Cerebellar cortex (tissue), 1 donor: ENCODE data around the gene ELMO1.
A peak's percentile ranks its signal among the peaks of the same experiment; 100 is the strongest.

ENCODE experiments used
- DNase-seq: peaks from one replicate; pipeline ENCODE4 v3.0.0-alpha.2; 2015; ENCODE audit warnings: low spot score

ELMO1 gene

DNA sequence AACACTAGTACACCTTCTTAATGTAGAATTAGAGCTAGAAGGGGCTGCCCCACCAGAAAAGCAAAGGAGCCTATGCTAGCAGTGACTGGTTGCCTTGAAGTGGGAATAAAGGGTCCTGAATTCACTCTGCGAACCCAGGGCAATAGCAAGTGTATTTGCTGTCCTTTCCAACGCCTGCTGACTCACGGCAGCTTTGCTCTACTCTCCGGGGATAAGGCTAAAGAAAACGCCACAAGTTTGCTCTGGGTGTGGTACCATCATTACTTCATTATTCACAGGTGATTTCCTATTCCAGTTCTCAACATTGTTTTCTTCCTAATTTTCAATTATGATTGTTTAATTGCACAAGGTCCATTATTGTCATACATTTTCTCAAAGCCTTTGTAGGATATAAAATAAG, 503.8 kb downstream of the ELMO1 start:
- DNase-seq, result no peak

DNA sequence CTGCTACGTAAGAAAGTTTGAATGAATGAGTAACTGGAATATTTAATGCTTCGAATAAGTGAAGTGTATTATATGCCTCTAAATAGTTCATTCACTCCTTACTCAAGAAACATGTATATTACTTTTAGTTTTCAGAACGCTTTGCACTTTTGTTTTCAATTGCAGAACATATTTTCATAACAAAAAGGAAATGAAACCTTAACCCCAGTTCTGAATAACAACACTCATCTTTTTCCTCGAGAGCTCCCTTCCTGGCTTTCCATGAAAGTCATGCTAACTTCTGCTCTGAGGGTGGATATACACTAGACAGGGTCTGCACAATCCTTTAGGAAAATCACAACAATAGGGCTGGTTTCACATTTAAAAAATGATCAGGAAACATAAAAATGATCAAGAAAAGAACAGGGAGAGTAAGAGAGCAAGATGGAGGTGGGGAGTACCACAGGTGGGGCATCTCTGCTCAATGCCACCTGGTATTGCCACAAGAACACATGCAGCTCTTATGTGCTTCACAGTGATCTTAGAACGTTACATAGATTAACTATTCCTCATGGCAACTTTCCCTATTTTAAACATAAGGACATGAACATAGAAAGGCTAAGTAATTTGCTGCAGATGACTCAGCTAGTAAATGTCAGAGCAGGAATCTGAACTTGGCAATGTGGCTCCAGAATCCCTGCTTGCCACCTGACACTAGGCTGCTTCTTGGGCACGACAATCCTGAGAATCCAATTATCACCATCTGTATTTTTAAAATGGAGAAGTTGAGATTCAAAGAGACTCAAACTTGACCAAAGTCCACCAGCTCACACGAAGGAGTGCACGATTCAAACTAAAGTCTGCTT, 504.9 kb downstream of the ELMO1 start:
- no peak for DNase-seq

- no peak for DNase-seq
Observed at GRCh38 chr7:36942955-36943354, 505.7 kb downstream of the ELMO1 start.

DNA sequence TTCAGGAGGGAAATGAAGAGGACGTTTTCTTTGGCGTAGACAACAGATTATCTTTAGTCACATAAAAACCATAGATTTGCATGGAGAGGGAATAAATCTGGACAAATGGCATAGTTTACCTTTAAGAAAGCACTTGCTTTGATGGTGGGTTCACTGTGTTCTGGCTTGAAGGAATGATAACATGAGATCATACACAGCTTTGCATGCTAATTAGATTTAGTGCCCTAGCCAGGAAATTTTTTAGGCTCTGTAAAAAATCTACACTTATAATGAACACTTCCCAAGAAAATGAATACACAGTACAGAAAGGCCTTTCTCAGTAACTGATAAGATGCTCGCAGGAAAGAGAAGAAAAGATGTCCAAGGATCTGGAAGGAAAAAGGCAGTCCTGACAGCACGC, 506.1 kb downstream of the ELMO1 start:
- no peak for DNase-seq

DNA sequence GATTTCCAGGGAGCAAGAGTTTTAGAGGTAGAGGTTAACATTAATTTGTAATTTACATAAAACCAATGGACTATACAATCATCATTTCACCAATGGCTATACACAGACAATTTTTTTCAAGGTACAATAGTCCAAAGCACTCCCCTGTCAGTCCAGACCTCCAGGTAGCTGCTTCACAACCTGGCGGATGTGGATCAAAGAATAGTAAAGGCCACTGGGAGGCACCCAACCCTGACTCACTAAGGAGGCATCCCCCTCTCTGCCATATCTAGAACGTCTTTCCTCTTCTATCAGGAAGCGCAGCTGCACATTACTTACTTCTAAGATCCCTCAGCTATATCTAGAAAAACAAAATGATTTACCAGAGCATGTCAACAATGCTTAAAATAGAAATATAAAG, 506.6 kb downstream of the ELMO1 start:
- DNase-seq, result no peak

GRCh38 chr7:36941359-36941758, 507.3 kb downstream of the ELMO1 start:
- DNase-seq, result no peak

DNA sequence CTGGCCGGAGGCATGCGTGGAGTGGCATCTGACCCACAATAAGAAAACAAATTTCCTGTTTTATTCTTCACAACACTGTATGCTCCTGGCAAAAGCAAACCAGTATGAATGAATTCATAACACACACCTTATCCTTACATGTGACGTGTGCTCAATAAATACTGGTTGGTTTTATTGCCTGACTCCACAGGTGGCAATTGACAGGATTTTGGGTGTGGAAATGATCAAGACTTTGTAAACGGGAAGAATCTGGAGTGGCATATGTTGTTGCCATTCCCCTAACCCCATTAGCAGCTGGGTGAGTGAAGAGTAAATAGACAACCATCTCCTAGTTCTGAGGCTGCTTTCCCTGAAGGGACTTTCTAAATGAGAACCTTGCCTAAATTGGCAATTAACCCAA, 508.8 kb downstream of the ELMO1 start:
- DNase-seq, result no peak

DNA sequence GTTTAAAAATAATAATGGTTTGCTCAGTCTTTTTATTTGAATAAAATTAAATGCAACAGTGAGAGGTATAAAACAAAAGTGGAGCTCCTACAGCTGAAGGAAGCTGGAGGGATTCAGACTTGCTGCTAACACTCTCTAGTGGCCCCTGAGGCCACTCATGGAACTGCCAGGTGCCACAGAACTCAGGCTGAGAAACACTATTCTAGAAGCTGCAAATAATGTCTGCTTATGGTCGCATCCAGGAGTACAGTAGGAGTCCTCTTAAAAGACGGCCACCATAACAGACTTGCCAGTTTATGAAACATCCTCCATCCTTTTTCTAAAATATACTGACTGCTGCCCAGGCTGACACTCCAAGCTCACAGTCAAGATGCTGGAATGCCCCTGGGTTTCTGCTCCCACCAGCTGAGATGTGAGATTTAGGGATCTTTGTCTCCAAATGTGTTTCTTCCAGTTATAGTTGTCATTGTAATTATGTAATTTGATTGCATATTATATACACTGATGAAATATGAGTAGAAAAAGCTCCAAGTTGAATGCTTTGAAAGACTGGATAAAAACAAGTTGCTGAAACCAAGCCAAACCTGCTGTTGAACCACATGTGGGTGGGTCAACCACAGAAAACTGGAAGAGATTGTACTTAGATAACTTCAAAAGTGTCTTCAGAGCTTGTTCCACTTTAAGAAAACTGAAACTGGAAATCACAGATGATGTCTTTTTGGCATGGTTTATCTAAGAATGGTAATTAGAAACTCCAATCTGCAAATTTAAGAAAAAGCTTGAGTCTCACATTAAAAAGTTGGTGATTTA, 510.7 kb downstream of the ELMO1 start:
- DNase-seq, result no peak

- no peak for DNase-seq
Observed at GRCh38 chr7:36931892-36932291, 516.8 kb downstream of the ELMO1 start.

DNA sequence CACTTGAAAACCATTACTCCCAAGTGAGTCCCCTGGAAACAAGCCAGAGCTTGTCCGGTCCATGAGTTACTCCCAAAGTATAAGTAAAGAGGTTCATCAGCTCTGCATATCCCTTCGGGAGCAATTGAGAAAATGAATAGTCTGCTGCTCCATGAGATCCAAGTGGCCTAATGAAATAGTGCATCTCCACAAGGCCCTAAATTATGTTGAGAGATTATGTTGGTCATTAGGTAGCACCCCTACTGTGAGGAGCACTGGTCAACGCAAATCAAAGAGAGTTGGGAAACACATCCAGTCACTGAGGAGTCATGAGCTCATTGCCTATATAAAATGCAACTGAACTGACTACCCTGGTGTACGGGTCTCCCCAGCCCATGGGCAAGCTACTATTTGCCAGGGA, 518.9 kb downstream of the ELMO1 start:
- no peak for DNase-seq

DNA sequence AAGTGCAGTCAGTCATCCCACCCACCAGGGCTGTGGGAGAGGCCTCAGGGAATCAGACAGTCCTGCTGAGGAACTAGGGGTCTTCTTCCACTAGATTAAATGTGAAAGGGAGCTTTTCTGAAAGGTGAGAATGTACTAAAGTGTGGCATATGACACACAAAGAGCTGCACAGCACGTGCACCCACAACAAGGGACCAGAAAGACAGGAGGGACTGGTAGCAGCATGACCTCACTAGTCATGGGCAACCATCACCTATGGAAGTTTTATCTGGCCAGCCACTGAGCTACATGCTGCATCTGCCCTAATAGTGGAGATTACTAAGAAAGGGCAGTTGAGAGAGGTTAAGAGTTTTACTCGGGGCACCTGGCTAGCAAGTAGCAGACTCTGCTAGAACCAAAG, 519.9 kb downstream of the ELMO1 start:
- no peak for DNase-seq

GRCh38 chr7:36928311-36928710, 520.4 kb downstream of the ELMO1 start:
- no peak for DNase-seq

DNA sequence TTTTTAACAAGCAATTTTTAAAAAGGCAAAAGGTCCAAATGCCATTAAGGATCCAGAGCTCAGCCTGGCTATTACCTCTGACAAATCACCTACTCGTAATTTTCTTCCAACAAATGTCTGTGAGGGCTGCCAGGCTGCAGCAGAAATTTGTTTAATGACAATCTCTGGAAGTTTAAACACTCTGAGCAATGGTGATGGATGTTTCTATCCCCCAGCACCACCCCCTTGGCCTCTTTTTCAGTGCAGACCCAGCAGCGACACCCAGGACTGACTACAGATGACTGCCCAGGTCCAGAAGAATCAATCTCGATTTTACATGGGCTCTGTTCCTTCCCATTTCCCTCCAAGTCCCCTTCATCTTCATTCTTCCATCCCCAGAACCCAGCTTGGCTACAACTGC, 523.0 kb downstream of the ELMO1 start:
- no peak for DNase-seq

GRCh38 chr7:36925207-36925606, 523.5 kb downstream of the ELMO1 start:
- no peak for DNase-seq

- no peak for DNase-seq
Observed at GRCh38 chr7:36923943-36924436, 524.7 kb downstream of the ELMO1 start.

GRCh38 chr7:36923185-36923584, 525.5 kb downstream of the ELMO1 start:
- no peak for DNase-seq

DNA sequence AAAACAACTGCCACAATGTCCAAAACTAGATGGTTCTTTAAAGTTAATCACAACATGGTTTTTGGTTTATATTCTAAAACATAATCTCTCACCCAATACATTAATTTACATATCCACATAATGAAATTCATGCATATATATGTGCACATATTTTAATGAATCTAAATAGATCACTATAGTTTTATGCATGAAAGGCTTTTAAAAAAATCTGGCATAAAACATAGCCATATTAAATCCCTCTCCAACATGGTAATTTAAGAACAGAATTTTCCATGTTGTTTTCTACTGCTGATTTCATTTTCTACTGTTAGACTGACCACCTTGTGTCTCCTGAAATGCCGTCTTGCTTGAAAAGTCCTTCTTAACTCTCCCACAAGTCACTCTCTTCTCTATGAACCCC, 528.2 kb downstream of the ELMO1 start:
- no peak for DNase-seq

DNA sequence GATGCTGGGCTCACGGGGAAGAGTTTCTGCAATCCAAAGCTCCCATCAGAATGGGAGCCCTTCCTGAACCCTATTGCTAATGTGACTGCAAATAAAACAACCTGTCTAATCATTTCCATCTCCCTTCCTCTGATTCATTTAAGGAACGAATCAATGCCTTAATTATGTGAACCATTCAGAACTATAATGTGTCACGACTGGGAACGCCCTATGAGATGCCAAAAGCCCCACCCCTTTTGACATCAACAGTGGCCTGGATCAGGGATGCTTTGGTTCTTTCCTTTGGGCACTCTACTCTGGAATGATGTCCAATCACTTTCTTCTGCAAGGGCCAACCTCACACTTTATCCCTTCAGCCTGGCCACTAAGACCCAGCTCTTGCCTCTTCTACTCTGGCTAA, 528.9 kb downstream of the ELMO1 start:
- no peak for DNase-seq

GRCh38 chr7:36918591-36918990, 530.1 kb downstream of the ELMO1 start:
- no peak for DNase-seq

- peak; percentile 60 for DNase-seq
Observed at GRCh38 chr7:36916619-36917018, 532.0 kb downstream of the ELMO1 start.

DNA sequence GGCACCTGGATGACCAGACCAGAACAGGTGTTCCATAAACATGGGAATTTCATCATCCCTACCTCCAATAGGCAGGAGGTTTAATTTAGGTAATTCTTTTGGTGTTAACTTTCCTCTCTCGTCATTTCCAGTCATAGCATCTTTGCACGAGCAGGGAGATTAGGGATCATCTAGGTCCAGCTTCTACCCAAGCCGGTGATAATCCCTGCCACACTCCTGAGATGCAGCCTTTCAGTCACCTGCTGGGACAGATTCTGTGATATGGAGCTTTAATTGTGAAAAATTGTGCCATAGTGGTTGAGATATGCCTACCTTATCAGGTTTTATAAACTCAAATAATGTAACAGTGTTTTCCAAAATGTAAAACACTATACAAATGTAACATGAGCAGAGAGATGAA, 532.5 kb downstream of the ELMO1 start:
- peak; percentile 65 for DNase-seq

DNA sequence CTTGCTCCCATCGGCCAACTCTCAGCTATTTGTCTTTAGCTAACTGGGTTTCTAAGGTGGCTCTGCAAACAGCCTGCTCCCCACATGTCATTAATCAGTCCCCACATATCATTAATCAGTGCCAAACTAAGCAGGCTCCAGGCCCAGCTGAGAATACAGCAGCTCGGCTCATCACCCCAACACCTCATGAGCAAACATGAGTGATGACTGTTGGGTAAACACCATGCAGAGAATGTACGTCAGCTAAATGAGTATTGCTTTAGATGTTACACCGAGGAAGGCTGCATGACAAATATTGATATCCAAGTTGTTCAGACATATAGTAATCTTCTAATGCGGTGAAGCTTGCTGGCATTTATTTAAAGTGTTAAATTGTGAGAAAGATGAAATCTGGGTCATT, 536.9 kb downstream of the ELMO1 start:
- DNase-seq, result no peak

GRCh38 chr7:36910859-36911258, 537.8 kb downstream of the ELMO1 start:
- DNase-seq, result peak; percentile 67
